G401.6 (cell line): ENCODE measurements around the gene COG6.
A peak's percentile ranks its signal among the peaks of the same experiment; 100 is the strongest.

Source experiments
- FAIRE-seq: peaks from 2 replicates; lab custom pipeline; 2012; peaks lifted over from hg19 to GRCh38; lab: Jason Lieb, UNC

COG6 gene

GRCh38 chr13:39655569-39656324 lies at the start of gene COG6:
COG6 (plus strand) TSS chr13:39655662; CDS start chr13:39655727, 65 bp downstream.
- peak; percentile 85 for FAIRE-seq

- FAIRE-seq = no peak
Measured at GRCh38 chr13:39605677-39606320, 49.7 kb upstream of the COG6 start.

GRCh38 chr13:39607876-39608275 lies 47.6 kb upstream of the COG6 start:
- FAIRE-seq = no peak

- FAIRE-seq = peak; percentile 94
Measured at GRCh38 chr13:39612023-39612637, 43.3 kb upstream of the COG6 start.

GRCh38 chr13:39616087-39616694 lies 39.3 kb upstream of the COG6 start:
- peak; percentile 67 for FAIRE-seq

- no peak for FAIRE-seq
Measured at GRCh38 chr13:39618561-39618960, 36.9 kb upstream of the COG6 start.

- FAIRE-seq = no peak
Measured at GRCh38 chr13:39623466-39623865, 32.0 kb upstream of the COG6 start.

- FAIRE-seq = no peak
Measured at GRCh38 chr13:39631307-39631706, 24.2 kb upstream of the COG6 start.

GRCh38 chr13:39632994-39633393 lies 22.5 kb upstream of the COG6 start:
- FAIRE-seq = no peak

GRCh38 chr13:39635564-39635963 lies 19.9 kb upstream of the COG6 start:
- FAIRE-seq = no peak

- FAIRE-seq = no peak
Measured at GRCh38 chr13:39637890-39638289, 17.6 kb upstream of the COG6 start.

GRCh38 chr13:39641645-39642044 lies 13.8 kb upstream of the COG6 start:
- no peak for FAIRE-seq

- no peak for FAIRE-seq
Measured at GRCh38 chr13:39646122-39646521, 9.3 kb upstream of the COG6 start.

- no peak for FAIRE-seq
Measured at GRCh38 chr13:39655041-39655568, 357 bp upstream of the COG6 start.

GRCh38 chr13:39656325-39656677 lies 839 bp downstream of the COG6 start:
- FAIRE-seq = no peak

GRCh38 chr13:39663508-39663907 lies 8.0 kb downstream of the COG6 start:
- FAIRE-seq = no peak

GRCh38 chr13:39663958-39664357 lies 8.5 kb downstream of the COG6 start:
- no peak for FAIRE-seq

GRCh38 chr13:39665763-39666162 lies 10.3 kb downstream of the COG6 start:
- FAIRE-seq = no peak

GRCh38 chr13:39670445-39670844 lies 15.0 kb downstream of the COG6 start:
- no peak for FAIRE-seq

GRCh38 chr13:39672378-39673132 lies 17.1 kb downstream of the COG6 start:
- no peak for FAIRE-seq

- FAIRE-seq = no peak
Measured at GRCh38 chr13:39675904-39676303, 20.4 kb downstream of the COG6 start.

GRCh38 chr13:39676315-39676876 lies 20.9 kb downstream of the COG6 start:
- FAIRE-seq = peak; percentile 96
